HFFc6 (cell line): ENCODE measurements around the gene NHSL2. TPM values are rescaled to one million over a fixed set of nuclear protein-coding genes. Genes with fewer than 3 reads are reported as not detected.

Experiments
- DNase-seq: peaks from one replicate; pipeline ENCODE4 v3.0.0-alpha.2; 2018
- H3K27ac Mint-ChIP-seq: 2 replicates; pipeline ENCODE4 v1.8.0; 2020; ENCODE audit warnings: mild to moderate bottlenecking, mixed read lengths
- H3K27me3 Mint-ChIP-seq: 2 replicates; pipeline ENCODE4 v1.8.0; 2021; ENCODE audit warnings: mild to moderate bottlenecking, moderate library complexity, mixed read lengths; ENCODE audit not compliant: insufficient read depth
- H3K36me3 Mint-ChIP-seq: 2 replicates; pipeline ENCODE4 v1.8.0; 2021; ENCODE audit warnings: low read depth, mixed read lengths
- H3K4me1 Mint-ChIP-seq: 2 replicates; pipeline ENCODE4 v1.8.0; 2020; ENCODE audit warnings: low read depth, mixed read lengths
- H3K4me3 Mint-ChIP-seq: 2 replicates; pipeline ENCODE4 v1.8.0; 2020; ENCODE audit warnings: mild to moderate bottlenecking, moderate library complexity, mixed read lengths
- H3K9me3 Mint-ChIP-seq: 2 replicates; pipeline ENCODE4 v1.8.0; 2020; ENCODE audit warnings: mild to moderate bottlenecking, mixed read lengths
- CTCF ChIP-seq: fragments of 200-600 bp; sonication (generic); IDR thresholded peaks from 2 replicates; pipeline ENCODE4 v1.5.0; 2021; ENCODE audit warnings: antibody characterized with exemption, mild to moderate bottlenecking
- total RNA-seq, 6 experiments: library from RNA; stranded (reverse); fragmentation: NEBNext Ultra II Directional; extraction: Animal tissue kit (Norgen Biotek cat#: 25700); gene quantifications; 2 replicates in 1 of 6; 3 replicates in 5 of 6; pipeline ENCODE4 v1.2.3, GENCODE V29; 2021

The NHSL2 gene
- total RNA-seq, 6 experiments from 2014 or later: 0.28 to 1.1 (median 0.52) TPM

DNA sequence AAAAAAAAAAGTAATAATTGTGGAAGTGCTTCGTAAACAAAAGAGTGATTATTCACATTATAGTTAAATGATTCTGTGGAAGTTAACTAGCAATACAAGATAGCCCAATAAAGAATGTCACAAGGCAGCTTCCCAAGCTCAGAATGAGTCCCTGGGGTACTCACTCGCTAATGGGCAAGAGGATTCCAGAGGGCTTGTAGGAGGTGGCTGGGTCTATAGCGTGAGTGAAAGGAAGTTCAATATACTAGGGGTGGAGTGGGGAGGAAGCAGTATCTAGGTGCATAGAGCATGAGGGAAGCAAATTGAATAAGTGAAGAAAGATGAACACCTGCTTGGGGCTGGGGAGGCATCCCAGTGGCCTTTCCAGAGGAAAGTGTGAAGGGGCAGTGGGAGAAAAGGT, 178.6 kb downstream of the NHSL2 start:
- Mint-ChIP-seq H3K9me3 (no peaks in the 10 kb centered on the region), H3K27ac (no peak overlapping the region), H3K36me3 (no peaks in the 10 kb centered on the region), H3K4me3 (no peak overlapping the region), H3K27me3 (peaks cover 12% of the 10 kb centered on the region), H3K4me1 (no peaks in the 10 kb centered on the region)
- no peak for DNase-seq
- TF ChIP-seq CTCF: no peak

GRCh38 chrX:72094894-72095293, 184.2 kb downstream of the NHSL2 start:
- Mint-ChIP-seq H3K9me3 (no peaks in the 10 kb centered on the region), H3K27ac (peak overlapping the region; percentile 18; the same call in 1 of the 2 replicates), H3K4me3 (no peak overlapping the region), H3K27me3 (peaks cover 6% of the 10 kb centered on the region), H3K4me1 (no peaks in the 10 kb centered on the region), H3K36me3 (no peaks in the 10 kb centered on the region)
- no peak for DNase-seq
- no peak for TF ChIP-seq CTCF

GRCh38 chrX:72095370-72095769, 184.7 kb downstream of the NHSL2 start:
- Mint-ChIP-seq H3K4me3 (no peak overlapping the region), H3K27ac (no peak overlapping the region), H3K9me3 (no peaks in the 10 kb centered on the region), H3K4me1 (no peaks in the 10 kb centered on the region), H3K36me3 (no peaks in the 10 kb centered on the region), H3K27me3 (peaks cover 6% of the 10 kb centered on the region)
- no peak for TF ChIP-seq CTCF
- DNase-seq: no peak

GRCh38 chrX:72097098-72097497, 186.5 kb downstream of the NHSL2 start:
- no peaks in the 10 kb centered on the region for H3K4me1 Mint-ChIP-seq
- no peaks in the 10 kb centered on the region for H3K9me3 Mint-ChIP-seq
- no peak for TF ChIP-seq CTCF
- no peaks in the 10 kb centered on the region for H3K36me3 Mint-ChIP-seq
- peaks cover 6% of the 10 kb centered on the region for H3K27me3 Mint-ChIP-seq
- H3K27ac Mint-ChIP-seq: no peak overlapping the region
- no peak overlapping the region for H3K4me3 Mint-ChIP-seq
- no peak for DNase-seq

GRCh38 chrX:72100051-72100755, 189.6 kb downstream of the NHSL2 start:
- no peak for DNase-seq
- no peaks in the 10 kb centered on the region for H3K36me3 Mint-ChIP-seq
- H3K4me1 Mint-ChIP-seq: no peaks in the 10 kb centered on the region
- H3K9me3 Mint-ChIP-seq: no peaks in the 10 kb centered on the region
- H3K27ac Mint-ChIP-seq: no peak overlapping the region
- H3K27me3 Mint-ChIP-seq: peaks cover 10% of the 10 kb centered on the region
- no peak for TF ChIP-seq CTCF
- H3K4me3 Mint-ChIP-seq: no peak overlapping the region
